ENCODE measurements around the gene PPL. TPM values are rescaled to one million over a fixed set of nuclear protein-coding genes. Genes with fewer than 3 reads are reported as not detected.
A peak's percentile ranks its signal among the peaks of the same experiment; 100 is the strongest.

The PPL gene
- total RNA-seq, 6 experiments from 2014 or later = 6.9 to 23.8 (median 14.4) TPM

DNA sequence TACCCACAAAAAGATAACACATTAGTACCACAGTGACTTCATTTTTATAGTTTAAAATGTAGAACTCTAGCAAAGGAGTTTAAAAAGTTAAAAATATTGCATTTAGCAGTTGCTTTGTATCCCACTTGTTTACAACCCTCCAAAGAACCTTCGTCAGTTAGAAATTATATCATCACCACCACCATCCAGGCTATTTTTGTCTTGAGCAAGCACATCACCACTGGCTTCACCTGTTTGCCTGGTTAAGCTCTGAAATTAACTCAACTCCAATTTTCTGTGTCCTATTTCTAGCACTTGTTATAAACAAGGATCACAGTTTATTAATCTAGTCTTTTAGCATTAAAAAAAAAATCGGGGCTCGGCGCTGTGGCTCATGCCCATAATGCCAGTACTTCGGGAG, 96.0 kb downstream of the PPL start:
- ATAC-seq (no peak), DNase-seq (no peak)
- intact Hi-C loops (cut with DNase I) = no loop called here
- H3K36me3 ChIP-seq = peaks cover 0 to 82% (median 34%) of the 10 kb centered on the region in 4 donors
- no peak overlapping the region for H3K4me3 ChIP-seq
- peaks cover 0 to 6% (median 3%) of the 10 kb centered on the region in 4 donors for H3K4me1 ChIP-seq
- TF ChIP-seq POLR2A (IDR thresholded peaks at IDR 0.05) = no peak
- TF ChIP-seq, protein P1, sequence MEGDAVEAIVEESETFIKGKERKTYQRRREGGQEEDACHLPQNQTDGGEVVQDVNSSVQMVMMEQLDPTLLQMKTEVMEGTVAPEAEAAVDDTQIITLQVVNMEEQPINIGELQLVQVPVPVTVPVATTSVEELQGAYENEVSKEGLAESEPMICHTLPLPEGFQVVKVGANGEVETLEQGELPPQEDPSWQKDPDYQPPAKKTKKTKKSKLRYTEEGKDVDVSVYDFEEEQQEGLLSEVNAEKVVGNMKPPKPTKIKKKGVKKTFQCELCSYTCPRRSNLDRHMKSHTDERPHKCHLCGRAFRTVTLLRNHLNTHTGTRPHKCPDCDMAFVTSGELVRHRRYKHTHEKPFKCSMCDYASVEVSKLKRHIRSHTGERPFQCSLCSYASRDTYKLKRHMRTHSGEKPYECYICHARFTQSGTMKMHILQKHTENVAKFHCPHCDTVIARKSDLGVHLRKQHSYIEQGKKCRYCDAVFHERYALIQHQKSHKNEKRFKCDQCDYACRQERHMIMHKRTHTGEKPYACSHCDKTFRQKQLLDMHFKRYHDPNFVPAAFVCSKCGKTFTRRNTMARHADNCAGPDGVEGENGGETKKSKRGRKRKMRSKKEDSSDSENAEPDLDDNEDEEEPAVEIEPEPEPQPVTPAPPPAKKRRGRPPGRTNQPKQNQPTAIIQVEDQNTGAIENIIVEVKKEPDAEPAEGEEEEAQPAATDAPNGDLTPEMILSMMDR (IDR thresholded peaks at IDR 0.05) = no peak
- 74% methylated on average over 5 of the region's 5 CpGs for WGBS (ENCODE audit: insufficient coverage, low coverage, low lambda C conversion rate, missing lambda C conversion rate)
- H3K9me3 ChIP-seq = no peaks in the 10 kb centered on the region
- H3K27ac ChIP-seq = no peak overlapping the region
- H3K27me3 ChIP-seq = no peaks in the 10 kb centered on the region

DNA sequence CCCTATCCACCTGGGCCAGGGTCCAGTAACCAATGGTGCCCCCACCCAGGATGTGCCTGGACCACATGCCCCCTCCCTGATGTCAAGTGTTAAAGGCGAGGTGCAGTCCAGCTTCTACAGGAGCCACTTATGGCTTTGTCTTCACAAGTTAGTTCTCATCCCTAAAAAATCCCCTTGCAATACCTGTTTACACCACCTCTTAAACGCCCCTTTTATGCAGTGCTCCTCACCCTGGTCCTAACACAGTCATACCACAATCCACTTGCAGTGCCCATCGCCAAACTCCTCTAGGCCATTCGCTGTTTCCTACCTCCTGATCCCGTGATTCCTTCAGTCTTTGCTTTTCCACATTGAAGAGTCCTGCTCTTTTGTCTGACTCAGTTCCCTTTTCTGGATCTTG, 97.0 kb downstream of the PPL start:
- H3K4me3 ChIP-seq = no peak overlapping the region
- no peaks in the 10 kb centered on the region for H3K9me3 ChIP-seq
- TF ChIP-seq, protein P1 (IDR thresholded peaks at IDR 0.05) = no peak
- TF ChIP-seq POLR2A (IDR thresholded peaks at IDR 0.05) = no peak
- H3K4me1 ChIP-seq = no peaks in the 10 kb centered on the region
- H3K36me3 ChIP-seq = peaks cover 0 to 83% (median 33%) of the 10 kb centered on the region in 4 donors
- intact Hi-C loops (cut with DNase I) = no loop called here
- no peak overlapping the region for H3K27ac ChIP-seq
- DNase-seq (no peak), ATAC-seq (no peak)
- WGBS (ENCODE audit: insufficient coverage, low coverage, low lambda C conversion rate, missing lambda C conversion rate) = 87% methylated on average over 3 of the region's 5 CpGs
- no peaks in the 10 kb centered on the region for H3K27me3 ChIP-seq

DNA sequence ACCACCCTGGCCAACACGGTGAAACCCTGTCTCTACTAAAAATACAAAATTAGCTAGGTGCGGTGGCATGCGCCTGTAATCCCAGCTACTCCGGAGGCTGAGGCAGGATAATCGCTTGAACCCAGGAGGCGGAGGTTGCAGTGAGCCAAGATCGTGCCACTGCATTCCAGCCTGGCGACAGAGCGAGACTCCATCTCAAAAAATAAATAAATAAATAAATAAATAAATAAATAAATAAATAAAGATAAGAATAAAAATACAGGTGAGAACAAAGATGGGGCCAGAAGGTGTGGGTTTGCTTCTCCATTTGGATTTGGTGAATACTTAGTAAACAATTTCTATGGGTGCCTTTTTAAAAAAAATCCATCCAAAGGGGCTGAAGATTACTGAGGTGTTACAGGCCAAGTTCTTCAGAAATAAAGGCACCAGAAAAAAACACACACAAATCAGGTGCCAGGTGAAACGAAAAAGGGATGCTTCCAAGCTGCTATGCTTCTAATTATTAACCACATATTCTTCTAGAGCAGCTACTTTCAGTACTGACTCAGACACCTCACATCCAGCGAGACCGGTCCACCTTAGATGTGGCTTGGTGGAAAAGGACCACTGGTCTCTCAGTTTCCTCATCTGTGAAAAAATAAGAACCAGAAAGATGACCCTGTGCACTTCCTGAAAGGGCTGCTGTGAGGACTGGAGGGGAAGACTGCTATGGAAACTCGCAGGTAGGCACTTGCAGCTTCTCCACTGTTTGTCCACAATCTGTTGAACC, 99.0 kb downstream of the PPL start:
- H3K36me3 ChIP-seq = peaks cover 0 to 65% (median 25%) of the 10 kb centered on the region in 4 donors

DNA sequence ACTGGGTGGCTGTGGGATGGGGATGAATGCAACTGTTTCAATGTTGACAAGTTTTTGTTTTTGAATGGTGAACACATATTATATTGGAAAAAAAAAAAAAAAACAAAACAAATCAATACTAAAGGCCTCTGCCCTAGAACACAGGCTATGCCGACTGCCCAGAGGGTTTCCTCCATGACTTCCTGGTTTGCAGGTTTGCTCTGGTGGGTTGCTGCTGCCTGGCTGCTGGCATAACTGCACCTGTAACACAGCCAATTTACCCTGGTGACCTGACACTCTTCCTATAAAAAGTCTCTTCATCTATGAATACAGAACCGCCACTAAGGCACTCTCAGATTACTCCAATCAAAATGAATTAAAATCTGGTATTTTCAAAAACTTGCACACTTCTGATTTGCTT, 100.2 kb downstream of the PPL start:
- intact Hi-C loops (cut with DNase I) = no loop called here
- Histone ChIP-seq H3K4me3 (no peak overlapping the region), H3K27ac (no peak overlapping the region), H3K36me3 (peaks cover 0 to 65% (median 26%) of the 10 kb centered on the region in 4 donors), H3K27me3 (no peaks in the 10 kb centered on the region), H3K9me3 (no peaks in the 10 kb centered on the region), H3K4me1 (no peaks in the 10 kb centered on the region)
- TF ChIP-seq, protein P1 (IDR thresholded peaks at IDR 0.05) = no peak
- no peak for TF ChIP-seq POLR2A (IDR thresholded peaks at IDR 0.05)
- DNase-seq (no peak), ATAC-seq (peak in 1 of 4 donors; percentile 71)
- WGBS (ENCODE audit: insufficient coverage, low coverage, low lambda C conversion rate, missing lambda C conversion rate) = 40% methylated on average over 2 of the region's 2 CpGs

More for the DNA sequence above, 99.0 kb downstream of the PPL start:
- intact Hi-C loops (cut with DNase I) = no loop called here
- Histone ChIP-seq H3K27ac (no peak overlapping the region), H3K9me3 (no peaks in the 10 kb centered on the region), H3K4me3 (no peak overlapping the region), H3K4me1 (no peaks in the 10 kb centered on the region), H3K27me3 (no peaks in the 10 kb centered on the region)
- ATAC-seq (no peak), DNase-seq (no peak)
- WGBS (ENCODE audit: insufficient coverage, low coverage, low lambda C conversion rate, missing lambda C conversion rate) = 91% methylated on average over 8 of the region's 13 CpGs
- no peak for TF ChIP-seq POLR2A (IDR thresholded peaks at IDR 0.05)
- TF ChIP-seq, protein P1 (IDR thresholded peaks at IDR 0.05) = no peak

Measured in right lobe of liver (tissue), 6 donors.